Measurements from ENCODE around the gene ZFAND3.
"Not testable (repeated sequence)": the region's sequence is repeated elsewhere in the genome, so short reads cannot be mapped to it uniquely, and the experiment has no call there.

The ZFAND3 gene

DNA sequence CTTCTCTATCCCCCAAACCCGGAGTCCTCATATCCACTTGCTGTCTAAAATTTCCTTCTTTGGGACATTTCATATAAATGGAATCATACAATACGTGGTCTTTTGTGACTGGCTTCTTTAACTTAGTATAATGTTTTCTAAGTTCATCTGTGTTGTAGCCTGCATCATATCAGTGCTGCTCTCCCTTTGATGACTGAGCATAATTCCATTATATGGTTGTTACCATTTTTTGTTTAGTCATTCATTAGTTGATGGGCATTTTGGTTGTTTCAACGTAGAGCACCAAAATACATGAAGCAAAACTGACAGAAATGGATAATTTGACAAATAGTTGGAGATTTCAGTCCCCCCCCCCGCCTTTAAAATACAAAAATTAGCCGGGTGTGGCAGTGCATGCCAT, 71.5 kb downstream of the ZFAND3 start:
- no peak for DNase-seq (ENCODE audit: low read depth in 2 of 2, low spot score in 1 of 2)

DNA sequence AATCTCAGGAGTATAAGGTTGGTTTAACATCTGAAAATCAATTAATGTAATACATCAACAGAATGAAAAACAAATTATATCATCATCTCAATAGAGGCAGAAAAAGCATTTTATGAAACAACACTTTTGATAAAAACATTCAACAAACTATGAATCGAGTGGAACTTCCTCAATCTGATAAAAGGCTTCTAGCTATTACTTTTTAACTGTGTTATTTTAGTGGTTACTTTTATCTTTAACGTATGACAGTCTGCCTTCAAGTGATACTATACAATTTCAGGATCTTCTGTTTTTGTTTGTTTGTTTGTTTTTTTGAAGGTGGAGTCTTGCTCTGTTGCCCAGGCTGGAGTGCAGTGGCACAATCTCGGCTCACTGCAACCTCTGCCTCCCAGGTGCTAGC, 73.7 kb downstream of the ZFAND3 start:
- no peak for DNase-seq (ENCODE audit: low read depth in 2 of 2, low spot score in 1 of 2)

DNA sequence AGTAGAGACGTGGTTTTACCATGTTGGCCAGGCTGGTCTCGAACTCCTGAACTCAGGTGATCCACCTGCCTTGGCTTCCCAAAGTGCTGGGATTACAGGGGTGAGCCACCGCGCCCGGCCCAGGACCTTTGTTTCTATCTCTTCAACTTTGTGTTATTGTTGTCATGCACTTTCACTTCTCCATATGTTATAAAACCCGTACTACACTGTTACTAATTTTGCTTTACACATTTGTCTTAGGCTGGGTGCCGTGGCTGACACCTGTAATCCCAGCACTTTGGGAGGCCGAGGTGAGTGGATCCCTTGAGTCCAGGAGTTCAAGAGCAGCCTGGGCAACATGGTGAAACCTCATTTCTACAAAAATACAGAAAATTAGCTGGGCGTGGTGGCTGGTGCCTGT, 74.2 kb downstream of the ZFAND3 start:
- not testable (repeated sequence) for DNase-seq (ENCODE audit: low read depth in 2 of 2, low spot score in 1 of 2)

- DNase-seq (ENCODE audit: low read depth in 2 of 2, low spot score in 1 of 2): no peak
These were observed 75.1 kb downstream of the ZFAND3 start for GRCh38 chr6:37894585-37894984.

GRCh38 chr6:37897321-37897720, 77.8 kb downstream of the ZFAND3 start:
- no peak for DNase-seq (ENCODE audit: low read depth in 2 of 2, low spot score in 1 of 2)

DNA sequence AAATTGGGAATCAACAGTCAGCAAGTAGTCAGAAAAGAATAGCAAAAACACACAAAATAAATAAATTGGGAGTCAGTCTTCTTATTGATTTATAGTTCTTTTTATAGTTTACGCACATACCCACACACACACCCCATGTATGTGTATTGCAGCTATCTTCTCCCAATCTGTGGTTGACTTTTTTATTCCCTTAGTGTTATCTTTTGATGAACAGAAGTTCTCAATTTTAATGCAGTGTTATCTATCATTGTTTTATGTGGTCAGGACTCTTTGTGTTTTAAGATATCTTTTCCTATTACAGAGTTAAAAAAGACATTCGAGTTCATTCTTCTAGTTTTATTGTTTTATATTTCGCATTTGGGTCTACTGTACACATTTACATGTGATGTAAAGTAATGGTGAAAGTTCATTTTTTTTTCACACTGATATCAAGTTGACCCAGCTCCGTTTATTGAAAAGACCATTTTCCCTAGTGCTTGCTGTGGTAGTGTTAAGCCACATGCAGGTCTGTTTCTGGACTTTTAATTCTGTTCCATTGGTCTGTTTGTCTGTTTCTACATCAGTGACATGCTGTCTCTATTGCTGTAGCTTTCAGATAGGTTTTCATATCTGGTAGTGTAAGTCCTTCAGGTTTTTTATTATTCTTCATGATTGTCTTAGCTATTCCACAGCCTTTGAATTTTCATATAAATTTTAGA, 78.4 kb downstream of the ZFAND3 start:
- no peak for DNase-seq (ENCODE audit: low read depth in 2 of 2, low spot score in 1 of 2)

GRCh38 chr6:37903351-37904340, 84.1 kb downstream of the ZFAND3 start:
- no peak for DNase-seq (ENCODE audit: low read depth in 2 of 2, low spot score in 1 of 2)

- no peak for DNase-seq (ENCODE audit: low read depth in 2 of 2, low spot score in 1 of 2)
These were observed 85.1 kb downstream of the ZFAND3 start for GRCh38 chr6:37904590-37904989.

DNA sequence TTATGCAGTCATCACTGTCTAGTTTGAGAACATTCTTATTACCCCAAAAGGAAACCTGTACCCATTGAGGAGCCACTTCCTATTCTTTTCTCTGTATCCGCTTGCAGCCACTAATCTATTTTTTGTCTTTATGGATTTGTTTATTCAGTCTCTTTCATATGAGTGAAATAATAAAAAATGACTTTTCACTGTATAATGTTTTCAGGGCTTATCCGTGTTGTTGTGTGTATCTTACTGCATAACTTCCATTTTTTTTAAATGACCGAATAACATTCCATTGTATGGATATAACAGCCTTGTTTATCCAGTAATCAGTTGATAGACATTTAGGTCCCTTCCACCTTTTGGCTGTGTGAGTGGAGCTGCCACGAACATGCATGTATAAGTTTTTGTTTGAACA, 86.6 kb downstream of the ZFAND3 start:
- no peak for DNase-seq (ENCODE audit: low read depth in 2 of 2, low spot score in 1 of 2)

- no peak for DNase-seq (ENCODE audit: low read depth in 2 of 2, low spot score in 1 of 2)
These were observed 91.5 kb downstream of the ZFAND3 start for GRCh38 chr6:37910998-37911397.

DNA sequence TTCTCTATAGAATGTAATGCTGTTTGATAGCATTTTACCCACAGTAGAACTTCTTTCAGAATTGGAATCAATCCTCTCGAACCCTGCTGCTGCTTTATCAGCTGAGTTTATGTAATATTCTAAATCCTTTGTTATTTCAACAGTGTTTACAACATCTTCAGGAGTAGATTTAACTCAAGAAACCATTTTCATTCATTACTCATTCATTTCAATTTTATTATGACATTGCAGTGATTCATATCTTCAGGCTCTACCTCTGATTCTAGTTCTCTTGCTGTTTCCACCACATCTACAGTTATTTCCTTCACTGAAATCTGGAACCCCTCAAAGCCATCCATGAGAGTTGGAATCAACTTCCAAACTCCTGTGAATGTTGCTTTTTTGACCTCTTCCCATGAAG, 93.7 kb downstream of the ZFAND3 start:
- DNase-seq (ENCODE audit: low read depth in 2 of 2, low spot score in 1 of 2): no peak

GRCh38 chr6:37915463-37915862, 95.9 kb downstream of the ZFAND3 start:
- DNase-seq (ENCODE audit: low read depth in 2 of 2, low spot score in 1 of 2): no peak

DNA sequence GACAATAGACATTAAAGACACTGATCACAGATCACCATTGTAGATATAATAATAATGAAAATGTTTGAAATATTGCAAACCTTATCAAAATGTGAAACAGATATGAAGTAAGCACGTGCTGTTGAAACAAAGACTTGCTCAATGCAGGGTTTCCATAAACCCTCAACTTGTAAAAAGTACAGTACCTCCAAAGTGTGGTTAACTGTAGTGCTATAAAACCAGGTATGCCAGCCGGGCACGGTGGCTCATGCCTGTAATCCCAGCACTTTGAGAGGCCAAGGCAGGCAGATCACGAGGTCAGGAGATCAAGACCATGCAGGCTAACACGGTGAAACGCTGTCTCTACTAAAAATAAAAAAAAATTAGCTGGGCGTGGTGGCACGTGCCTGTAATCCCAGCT, 96.6 kb downstream of the ZFAND3 start:
- no peak for DNase-seq (ENCODE audit: low read depth in 2 of 2, low spot score in 1 of 2)

DNA sequence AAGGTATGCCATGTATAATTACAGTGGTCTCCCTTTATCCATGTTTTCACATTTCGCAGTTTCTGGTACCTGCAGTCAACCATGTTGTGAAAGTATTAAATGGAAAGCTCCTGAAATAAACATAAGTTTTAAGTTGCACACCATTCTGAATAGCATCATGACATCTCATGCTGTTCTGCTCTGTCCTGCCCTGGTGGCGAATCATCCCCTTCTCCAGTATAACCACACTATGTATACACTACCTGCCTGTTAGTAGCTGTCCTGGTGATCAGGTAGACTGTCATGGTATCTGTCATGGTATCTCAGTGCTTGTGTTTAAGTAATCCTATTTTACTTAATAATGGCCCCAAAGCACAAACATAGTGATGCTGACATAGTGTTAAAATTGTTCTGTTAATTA, 97.1 kb downstream of the ZFAND3 start:
- DNase-seq (ENCODE audit: low read depth in 2 of 2, low spot score in 1 of 2): no peak

DNA sequence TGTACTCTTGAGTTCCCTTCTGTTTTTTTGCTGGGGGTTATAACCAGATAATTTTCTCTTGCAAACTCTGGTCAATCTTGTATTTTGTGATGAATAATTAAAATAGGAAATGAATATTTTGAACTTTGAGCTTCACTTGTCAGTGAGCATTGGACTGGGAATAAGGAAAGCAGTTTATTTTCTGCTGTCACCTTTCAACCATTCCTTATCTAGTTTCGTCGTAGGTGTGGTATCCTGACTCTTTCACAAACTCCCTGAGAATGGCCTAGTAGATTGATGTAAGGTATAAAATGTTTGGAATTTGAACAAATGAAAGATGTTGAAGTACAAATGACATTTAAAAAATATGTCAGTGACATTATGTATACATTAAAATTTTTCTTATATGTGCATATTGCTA, 98.0 kb downstream of the ZFAND3 start:
- DNase-seq (ENCODE audit: low read depth in 2 of 2, low spot score in 1 of 2): no peak

GRCh38 chr6:37919417-37920157, 100.1 kb downstream of the ZFAND3 start:
- no peak for DNase-seq (ENCODE audit: low read depth in 2 of 2, low spot score in 1 of 2)

DNA sequence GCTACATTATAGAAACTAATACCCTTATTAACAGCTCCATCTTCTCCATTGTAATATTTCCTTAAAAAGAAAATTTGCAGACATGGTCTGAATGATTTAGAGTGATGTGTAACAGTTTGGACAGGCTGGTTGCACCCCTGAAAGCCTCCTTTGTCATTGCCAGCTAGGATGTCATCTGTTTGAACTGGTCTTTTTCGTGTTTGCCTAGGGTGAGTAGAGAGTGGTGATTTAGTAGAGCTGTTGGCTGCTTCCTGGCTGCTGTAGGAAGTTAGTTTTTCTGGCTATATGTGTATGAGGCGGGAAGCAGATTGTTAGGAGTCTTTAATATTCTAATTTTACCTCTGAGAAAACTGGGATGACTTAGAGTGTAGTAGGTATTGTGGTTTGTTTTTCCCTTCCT, 101.1 kb downstream of the ZFAND3 start:
- DNase-seq (ENCODE audit: low read depth in 2 of 2, low spot score in 1 of 2): no peak

GRCh38 chr6:37922563-37922962, 103.0 kb downstream of the ZFAND3 start:
- no peak for DNase-seq (ENCODE audit: low read depth in 2 of 2, low spot score in 1 of 2)

GRCh38 chr6:37923514-37923913, 104.0 kb downstream of the ZFAND3 start:
- DNase-seq (ENCODE audit: low read depth in 2 of 2, low spot score in 1 of 2): no peak

DNA sequence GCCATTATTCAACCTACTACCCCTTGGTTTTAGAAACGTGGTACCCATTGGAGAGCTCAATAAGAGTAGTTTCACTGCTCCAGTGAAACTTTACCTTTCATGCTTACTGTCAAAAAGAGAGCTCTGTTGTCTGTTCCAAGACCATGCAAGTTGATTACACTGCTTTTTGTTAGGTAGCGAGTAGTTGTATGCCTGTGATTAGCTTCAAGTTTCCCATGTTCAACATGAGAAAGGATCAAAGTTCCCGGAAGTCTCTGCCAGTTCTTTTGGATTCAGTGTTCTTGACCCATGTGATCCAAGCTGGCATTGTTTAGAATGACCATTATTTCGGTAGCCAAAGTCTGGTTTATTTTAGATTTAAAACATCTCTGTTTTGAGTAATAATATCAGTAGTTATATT, 107.1 kb downstream of the ZFAND3 start:
- DNase-seq (ENCODE audit: low read depth in 2 of 2, low spot score in 1 of 2): no peak

DNA sequence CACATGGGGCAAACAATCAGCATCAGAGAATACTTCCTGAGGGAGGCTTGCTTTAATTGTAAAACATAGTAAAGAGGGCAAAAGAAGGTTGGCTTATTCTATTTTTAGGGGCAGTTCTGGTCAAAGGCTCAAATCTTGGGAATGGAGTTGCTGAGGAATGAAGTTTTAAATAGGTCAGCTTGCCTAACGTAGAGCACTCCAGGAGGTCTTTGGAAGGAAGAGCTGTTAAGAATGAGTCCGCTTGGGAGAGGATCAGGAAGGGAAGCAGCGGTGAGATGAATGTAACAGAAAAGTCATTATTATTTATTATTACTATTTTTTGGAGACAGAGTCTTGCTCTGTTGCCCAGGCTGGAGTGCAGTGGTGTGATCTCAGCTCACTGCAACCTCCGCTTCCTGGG, 108.7 kb downstream of the ZFAND3 start:
- DNase-seq (ENCODE audit: low read depth in 2 of 2, low spot score in 1 of 2): no peak

All from stimulated activated CD8-positive, alpha-beta memory T cell treated with anti-CD3 and anti-CD28 coated beads, Interleukin-4, amount 100 ng/mL, for 1 hour (primary cell).